HG03045 (cell line): Measurements from ENCODE around the gene KCNF1.

Experiments
- ATAC-seq: cut with Tn5 transposase; IDR thresholded peaks from one replicate; pipeline ENCODE4 v1.9.1; 2021; ENCODE audit warnings: mild to moderate bottlenecking, moderate library complexity; ENCODE audit not compliant: unreplicated experiment

The KCNF1 gene

DNA sequence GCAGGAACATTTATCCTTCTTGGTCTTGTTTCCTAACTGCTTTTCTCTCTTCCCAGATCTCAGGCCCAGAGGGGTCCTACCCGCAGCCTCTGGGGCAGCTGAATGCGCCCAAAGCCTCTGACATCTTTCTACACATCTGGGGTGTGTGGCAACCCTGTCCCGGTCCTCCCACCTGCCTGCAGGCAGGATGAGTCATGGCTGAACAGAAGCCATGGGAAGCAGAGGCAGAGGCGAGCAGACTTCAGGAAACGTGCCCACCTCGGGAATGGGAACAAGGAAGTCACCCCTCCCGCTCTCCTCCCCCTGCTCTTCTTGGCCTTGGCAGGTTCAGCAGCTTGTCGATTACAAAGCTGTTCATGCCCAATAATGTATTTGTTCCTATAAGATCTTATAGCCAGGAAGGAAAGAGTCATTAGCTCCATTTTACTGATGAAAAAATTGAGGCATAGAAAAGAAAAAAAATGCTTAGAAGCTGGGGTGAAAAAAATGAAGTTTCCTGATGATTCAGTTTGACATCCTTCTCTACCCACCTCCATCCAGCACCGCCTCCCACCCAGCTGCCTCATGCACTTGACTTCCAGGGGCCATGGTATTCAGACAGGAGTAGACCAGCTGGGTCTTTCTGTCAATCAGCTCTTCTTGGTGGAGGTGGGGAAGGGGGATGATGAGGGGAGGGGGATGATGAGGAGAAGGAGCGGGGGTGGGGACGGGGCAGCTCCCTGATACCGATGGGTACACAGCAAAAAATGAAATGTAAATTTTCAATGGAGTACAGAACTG lies 10.4 kb upstream of the KCNF1 start:
- no peak for ATAC-seq

DNA sequence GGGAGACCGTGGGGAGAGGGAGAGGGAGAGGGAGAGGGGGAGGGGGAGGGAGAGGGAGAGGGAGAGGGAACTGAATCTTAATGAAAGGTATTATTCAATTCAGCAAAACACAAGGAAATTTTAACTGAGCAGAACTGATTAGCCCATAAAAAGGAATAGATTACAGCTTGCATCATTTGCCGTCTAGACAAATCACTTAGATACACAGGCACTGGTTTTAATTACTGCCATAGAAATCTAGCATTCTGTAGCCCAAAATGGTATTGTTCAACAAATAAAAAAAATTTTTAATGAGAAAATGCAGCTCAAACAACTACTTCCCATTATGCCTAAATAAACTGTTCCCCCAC lies 7.9 kb upstream of the KCNF1 start:
- ATAC-seq: no peak

DNA sequence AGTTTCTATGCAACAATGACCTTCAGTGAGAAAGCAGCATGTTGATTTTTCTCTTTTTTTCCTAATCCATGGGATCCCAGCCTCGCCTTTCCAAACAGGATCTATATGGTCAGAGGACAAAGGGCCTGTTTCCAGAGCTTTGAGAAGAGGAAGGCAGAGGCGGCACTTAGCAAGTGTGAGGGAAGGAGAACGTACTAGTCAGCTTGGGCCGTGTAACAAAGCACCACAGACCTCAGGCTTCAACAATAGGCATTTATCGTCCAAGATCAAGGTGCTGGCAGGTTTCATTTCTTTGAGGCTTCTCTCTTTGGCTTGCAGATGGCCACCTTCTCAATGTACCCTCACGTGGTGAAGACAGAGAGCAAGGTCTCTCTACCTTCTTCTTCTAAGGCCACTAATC lies 7.3 kb upstream of the KCNF1 start:
- ATAC-seq: no peak

DNA sequence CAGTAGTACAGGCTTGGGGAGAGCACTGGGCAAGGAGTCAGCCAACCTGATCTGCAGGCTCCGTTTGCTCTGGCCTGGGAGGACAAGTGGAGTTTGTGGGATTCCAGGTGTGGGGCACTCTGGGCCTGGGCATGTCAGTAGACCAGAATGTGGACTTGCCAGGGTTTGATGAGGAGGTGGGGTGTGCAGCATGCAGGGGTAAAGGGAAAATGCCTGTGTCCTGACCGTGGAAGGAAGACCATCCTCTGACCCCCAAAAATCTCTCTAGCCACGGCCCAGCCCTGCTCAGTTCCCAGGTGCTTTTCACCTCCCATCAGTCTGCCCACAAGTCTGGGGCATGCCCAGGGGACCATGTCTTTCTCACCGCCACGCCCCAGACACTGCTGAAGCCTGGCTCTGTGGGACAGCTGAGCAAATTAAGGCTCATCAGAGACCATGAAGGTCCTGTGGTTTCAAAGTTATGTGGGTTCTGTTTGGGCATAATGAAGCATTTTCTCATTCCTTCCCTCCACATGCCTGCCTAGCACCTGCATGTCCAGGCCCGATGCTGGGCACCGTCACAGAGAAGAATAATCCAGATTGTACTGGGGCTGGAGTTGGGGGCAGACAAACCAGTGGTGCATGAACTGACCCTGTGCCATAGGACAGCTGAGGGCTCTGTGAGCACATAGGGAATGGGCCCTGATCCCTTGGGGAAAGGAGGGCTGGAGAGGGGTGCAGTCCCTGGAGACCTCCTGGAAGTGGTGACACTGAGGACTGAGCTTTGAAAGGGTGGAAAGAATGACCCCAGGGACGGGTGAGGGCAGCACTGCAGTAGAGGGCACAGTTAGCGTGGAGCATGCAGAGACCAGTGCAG lies 6.5 kb upstream of the KCNF1 start:
- no peak for ATAC-seq

DNA sequence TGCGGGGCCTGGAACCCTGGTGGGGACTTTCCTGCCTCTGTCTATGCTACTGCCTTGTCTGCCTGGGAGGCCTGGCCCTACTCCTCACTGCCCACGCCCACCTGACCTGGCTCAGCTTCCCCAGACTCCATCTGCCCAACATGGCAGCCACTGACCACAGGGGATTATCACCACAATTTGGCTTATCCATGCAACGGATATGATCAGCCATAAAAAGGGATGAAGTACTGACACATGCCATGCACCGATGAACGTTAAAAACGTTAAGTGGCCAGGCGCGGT lies 5.9 kb upstream of the KCNF1 start:
- no peak for ATAC-seq

DNA sequence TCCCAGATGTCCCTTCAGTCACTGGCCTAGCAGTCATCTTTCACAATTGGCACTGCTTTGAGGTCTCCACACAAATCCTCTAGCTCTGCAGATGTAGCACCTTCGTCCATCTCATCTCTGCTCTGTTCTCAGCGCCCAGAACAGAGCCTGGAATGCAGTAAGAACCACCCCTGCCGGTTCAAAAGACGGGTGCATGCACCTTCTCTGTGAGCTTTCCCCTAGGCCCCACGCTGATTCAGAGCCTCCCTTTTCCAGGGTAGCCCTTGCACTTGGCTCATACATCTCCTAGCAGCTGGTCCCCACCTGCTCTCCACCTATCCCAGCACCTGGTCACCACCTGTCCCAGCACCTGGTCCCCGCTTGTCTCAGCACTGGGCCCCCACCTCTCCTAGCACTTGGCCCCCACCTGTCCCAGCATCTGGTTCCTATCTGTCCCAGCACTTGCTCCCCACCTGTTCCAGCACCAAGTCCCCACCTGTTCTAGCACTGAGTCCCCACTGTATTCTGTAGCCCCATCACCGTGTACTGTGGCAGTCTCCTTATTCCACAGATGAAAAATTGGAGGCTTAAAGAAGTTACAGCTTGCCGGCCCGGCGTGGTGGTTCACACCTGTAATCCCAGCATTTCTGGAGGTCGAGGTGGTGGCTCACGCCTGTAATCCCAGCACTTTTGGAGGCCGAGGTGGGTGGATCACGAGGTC lies 4.7 kb upstream of the KCNF1 start:
- ATAC-seq: no peak

DNA sequence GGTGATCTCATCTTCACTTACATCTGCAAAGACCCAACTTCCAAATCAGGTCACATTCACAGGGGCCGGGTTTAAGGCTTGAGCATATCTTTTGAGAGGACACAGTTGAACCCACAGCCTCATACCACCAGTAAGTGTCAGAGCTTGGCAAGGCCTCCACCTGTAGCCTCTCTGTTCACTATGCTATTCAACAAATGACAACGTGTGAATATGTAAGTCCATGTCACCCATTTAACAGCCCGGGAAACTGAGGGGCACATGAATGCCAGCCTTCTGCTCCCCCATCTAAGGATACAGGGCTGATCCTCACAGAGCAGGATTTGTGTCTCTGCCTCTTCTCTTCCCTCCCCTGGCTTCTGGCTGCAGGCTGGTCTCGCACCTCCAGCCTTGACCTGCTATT lies 3.5 kb upstream of the KCNF1 start:
- no peak for ATAC-seq

DNA sequence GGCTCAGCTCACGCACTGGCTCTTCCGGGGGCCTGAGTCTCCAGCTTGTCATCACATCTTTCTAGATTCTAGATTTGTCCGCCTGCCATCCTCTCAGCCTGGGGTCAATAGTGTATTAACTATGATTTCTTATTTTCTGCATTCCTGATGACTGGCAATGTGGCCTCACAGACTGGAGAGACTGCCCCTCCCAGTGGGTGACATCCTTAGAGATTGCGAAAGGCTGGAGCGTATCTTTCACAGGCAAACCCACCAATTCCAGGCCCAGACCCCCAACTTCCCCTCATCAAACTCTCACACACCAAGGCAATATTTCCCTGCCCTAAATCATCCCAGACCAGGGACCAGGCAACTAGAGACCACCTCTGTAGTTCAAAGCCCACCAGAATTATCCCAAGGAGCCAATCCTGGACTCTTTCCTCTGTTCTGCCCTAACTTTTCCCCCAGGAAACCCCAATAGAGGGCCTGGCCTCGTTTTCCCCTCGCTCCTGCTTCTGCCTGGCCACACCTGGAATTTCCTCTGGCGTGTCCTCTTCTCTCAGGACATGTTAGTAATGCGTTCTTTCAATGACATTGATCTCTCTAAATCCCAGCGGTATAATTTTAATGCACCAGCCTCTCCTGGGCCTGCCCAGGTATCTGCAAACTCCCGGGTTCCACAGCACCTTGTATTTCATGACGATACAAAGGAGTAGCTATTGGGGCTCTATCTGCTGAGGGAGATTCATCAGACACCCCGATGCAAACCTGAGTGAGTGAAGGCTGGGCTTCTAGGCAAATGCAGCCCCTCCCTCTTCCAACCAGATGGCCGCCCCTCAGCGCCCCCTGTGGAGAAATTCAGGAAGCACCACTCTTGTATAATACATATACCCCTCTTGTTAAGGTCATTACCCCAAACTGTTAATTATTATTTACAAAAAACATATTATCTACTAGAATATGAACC lies 2.4 kb upstream of the KCNF1 start:
- ATAC-seq: no peak

DNA sequence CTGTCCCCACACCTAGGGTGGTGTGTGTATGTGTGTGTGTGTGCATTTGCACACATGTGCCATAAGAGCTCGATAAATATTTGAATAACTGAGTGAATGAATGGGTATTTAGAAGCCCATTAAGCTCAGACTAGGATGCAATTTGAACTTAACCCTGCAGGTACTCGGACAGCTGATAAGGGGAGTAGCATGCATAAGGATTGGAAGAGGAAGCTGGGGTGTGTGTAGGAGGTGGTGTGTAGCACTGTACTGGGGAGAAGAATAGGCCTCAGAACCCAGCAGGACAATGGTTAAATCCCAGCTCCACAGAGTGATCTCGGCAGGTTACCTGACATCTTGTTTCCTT lies 1.8 kb upstream of the KCNF1 start:
- ATAC-seq: no peak

DNA sequence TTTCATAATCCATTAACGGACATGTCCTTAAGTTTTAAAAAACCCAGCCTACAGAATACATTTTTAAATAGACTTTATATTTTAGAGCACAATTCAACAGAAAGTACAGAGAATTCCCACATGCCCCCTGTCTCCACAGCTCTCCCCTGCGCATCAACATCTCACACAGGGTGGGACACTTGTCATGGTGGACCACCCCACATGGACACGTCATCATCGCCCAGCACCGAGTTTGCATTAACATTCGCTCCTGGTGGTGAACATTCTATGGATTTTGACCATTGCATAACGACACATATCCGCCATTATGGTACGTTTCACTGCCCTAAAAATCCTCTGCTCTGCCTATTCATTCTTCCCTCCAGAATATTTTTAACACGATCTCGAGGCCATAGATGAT lies 1.1 kb upstream of the KCNF1 start:
- no peak for ATAC-seq

DNA sequence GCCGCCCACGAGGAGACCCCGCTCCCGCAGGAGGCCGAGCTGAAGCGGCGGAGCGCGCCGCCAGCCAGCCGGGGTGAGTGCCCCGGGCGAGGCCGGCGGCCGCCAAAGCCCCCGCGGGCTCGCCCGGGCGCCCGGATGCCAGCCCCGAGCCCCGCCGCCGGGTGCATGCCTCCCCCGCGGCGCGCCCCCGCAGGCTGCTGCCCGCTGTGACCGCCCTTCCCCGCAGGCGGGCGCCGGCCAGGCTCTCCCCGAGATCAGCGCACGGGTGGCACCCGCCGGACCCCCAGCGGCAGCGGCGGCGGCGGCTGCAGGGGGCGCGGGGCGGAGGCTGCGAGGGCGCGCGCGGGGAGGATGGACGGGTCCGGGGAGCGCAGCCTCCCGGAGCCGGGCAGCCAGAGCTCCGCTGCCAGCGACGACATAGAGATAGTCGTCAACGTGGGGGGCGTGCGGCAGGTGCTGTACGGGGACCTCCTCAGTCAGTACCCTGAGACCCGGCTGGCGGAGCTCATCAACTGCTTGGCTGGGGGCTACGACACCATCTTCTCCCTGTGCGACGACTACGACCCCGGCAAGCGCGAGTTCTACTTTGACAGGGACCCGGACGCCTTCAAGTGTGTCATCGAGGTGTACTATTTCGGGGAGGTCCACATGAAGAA lies 470 bp downstream of the KCNF1 start:
- ATAC-seq: no peak

DNA sequence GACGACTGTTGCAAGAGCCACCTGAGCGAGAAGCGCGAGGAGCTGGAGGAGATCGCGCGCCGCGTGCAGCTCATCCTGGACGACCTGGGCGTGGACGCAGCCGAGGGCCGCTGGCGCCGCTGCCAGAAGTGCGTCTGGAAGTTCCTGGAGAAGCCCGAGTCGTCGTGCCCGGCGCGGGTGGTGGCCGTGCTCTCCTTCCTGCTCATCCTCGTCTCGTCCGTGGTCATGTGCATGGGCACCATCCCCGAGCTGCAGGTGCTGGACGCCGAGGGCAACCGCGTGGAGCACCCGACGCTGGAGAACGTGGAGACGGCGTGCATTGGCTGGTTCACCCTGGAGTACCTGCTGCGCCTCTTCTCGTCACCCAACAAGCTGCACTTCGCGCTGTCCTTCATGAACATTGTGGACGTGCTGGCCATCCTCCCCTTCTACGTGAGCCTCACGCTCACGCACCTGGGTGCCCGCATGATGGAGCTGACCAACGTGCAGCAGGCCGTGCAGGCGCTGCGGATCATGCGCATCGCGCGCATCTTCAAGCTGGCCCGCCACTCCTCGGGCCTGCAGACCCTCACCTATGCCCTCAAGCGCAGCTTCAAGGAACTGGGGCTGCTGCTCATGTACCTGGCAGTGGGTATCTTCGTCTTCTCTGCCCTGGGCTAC lies 1.2 kb downstream of the KCNF1 start:
- no peak for ATAC-seq

DNA sequence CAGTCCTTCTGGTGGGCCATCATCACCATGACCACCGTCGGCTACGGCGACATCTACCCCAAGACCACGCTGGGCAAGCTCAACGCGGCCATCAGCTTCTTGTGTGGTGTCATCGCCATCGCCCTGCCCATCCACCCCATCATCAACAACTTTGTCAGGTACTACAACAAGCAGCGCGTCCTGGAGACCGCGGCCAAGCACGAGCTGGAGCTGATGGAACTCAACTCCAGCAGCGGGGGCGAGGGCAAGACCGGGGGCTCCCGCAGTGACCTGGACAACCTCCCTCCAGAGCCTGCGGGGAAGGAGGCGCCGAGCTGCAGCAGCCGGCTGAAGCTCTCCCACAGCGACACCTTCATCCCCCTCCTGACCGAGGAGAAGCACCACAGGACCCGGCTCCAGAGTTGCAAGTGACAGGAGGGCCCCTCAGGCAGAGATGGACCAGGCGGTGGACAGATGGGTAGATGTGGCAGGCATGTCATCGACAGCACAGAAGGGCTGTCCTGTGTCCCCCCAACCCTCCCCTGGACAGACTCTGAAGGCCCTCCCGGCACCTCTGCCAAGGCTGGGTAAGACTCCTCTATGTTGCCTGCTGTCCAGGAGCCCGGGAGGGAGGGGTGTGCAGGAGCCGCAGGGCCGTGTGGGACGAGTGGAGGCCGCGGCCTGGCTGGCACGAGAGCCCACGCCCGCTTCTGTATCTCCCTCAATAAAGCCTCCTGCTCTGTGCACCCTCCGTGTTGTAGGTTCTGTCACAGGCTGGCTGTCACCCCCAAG lies 2.0 kb downstream of the KCNF1 start:
- no peak for ATAC-seq

DNA sequence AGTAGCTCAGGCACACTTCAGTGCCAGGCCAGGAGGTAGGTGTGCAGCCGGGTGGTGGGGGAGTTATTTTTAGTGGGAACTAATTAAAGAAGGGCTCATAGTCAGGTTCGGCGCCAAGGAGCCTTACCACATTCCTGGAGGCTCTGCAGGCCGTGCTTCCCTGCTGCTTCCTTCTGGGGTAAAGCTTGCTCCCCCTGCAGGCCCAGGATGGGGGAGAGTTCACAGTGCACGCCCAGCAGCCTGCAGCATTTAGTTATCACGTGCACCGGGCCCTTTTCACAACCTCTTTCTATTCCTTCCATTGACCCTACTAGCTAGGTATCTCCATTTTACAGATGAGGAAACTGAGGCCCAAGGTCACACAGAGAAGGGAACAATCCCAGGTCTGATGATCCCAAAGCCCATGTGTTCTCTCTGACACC lies 2.5 kb downstream of the KCNF1 start:
- ATAC-seq: no peak

DNA sequence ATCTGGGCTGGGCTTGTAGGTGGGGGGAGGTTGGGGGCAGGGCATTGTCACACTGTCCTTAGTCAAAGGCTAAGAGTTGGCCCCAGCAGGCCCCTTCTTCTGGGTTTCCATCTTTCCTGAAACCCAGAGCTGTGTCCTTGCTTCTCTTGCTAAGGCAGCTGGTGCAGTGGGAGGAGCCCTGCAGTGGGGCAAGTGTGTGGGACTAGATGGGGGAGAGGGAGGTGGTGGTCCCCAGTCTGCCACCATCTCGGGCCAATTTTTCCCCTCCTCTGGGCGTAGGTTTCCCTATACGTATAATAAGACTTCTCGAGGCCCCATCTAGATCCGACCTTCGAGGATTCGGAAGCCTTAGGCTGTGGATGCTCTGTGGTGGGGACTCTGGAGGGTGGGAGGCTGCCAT lies 3.5 kb downstream of the KCNF1 start:
- ATAC-seq: no peak

DNA sequence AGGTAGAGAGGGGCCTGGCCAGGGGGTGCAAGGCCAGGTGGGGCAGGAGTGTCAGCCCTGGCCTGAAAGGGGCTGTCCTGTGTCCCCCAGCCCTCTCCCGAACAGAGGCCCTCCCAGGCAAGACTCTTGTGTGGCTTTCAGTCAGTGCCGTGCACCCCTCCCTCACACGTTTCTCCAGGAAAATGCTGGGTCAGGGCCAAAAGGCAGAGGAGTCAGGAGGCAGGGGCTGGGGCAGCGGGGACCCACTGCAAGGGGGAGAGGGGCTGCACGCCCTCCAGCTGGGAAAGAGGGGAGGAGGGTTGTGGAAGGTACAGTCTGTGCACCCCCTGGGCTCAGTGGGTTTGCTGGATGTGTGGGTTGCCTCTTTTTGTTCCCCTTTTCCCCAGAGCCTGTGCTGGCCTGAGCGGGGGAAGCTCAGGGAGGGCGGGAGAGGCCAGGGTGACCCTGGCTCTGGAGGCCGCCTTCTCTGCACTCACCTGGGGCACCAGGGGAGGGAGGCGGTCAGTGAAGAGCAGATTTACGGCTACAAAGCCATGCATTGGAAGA lies 4.1 kb downstream of the KCNF1 start:
- no peak for ATAC-seq

DNA sequence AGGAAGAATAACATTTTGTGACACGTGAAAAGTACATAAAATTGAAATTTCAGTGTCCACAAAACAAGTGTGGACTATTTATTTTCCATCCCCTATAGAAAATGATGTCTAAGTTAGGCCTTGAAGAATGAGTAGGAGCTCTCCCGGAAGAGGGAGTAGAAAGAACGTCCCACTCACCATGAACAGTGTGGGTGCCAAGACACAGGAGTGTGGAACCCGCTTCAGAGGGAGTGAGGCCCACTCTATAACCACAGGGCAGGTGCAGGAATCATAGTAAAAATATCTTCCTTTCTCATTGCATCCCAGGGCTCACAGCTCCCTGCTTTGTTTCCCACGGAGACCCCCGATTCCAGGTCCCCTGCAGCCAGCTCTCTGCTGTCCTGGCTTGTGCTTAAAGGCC lies 5.2 kb downstream of the KCNF1 start:
- no peak for ATAC-seq

DNA sequence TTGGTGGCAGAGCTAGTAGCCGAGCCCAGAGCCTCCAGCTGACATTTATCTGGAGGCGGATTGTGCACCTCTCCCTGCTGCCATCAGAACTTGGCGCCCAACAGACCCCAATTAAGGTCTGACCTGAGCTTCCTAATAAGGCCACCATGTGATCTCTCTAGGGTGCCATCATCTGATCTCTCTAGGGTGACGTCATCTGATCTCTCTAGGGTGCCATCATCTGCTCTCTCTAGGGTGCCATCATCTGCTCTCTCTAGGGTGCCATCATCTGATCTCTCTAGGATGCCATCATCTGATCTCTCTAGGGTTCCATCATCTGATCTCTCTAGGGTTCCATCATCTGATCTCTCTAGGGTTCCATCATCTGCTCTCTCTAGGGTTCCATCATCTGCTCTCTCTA lies 6.2 kb downstream of the KCNF1 start:
- no peak for ATAC-seq
